Ishikawa (cell line): ENCODE data around the gene SPECC1.

Experiments used
- MAX ChIP-seq: IDR thresholded peaks from 2 replicates; pipeline ENCODE4 v1.6.1; 2012
- TAF1 ChIP-seq: IDR thresholded peaks from 2 replicates; pipeline ENCODE4 v1.6.1; 2012; ENCODE audit warnings: low read depth, mild to moderate bottlenecking
- TCF12 ChIP-seq: IDR thresholded peaks from 2 replicates; pipeline ENCODE4 v1.6.1; 2012; ENCODE audit warnings: low read depth
- YY1 ChIP-seq: IDR thresholded peaks from 2 replicates; pipeline ENCODE4 v1.6.1; 2012; ENCODE audit warnings: low read depth
- ZBTB7A ChIP-seq: IDR thresholded peaks from 2 replicates; pipeline ENCODE4 v1.6.1; 2012; ENCODE audit warnings: low read depth

GRCh38 chr17:20253323-20253722 lies 244.2 kb downstream of the SPECC1 start:
- TF ChIP-seq TCF12 (no peak), TAF1 (no peak), YY1 (no peak), MAX (no peak), ZBTB7A (no peak)
